Lower lobe of right lung (tissue), 2 donors: Measurements from ENCODE around the gene NR1D2. TPM values are rescaled to one million over a fixed set of nuclear protein-coding genes. Genes with fewer than 3 reads are reported as not detected.

ENCODE experiments used
- ATAC-seq, 2 donors: fragments of 200-7000 bp; cut with Tn5 transposase; one replicate each; pipeline ENCODE4 v1.9.1; 2020 to 2022; ENCODE audit warnings: mild to moderate bottlenecking in 2 of 2, moderate library complexity in 2 of 2
- DNase-seq: peaks from one replicate; pipeline ENCODE4 v3.0.0-alpha.2; 2020
- H3K27ac ChIP-seq: fragments of 200-600 bp; one replicate; pipeline ENCODE4 v1.8.0; 2022
- H3K27me3 ChIP-seq: fragments of 200-600 bp; one replicate; pipeline ENCODE4 v1.8.0; 2022; ENCODE audit warnings: low read depth
- H3K36me3 ChIP-seq: fragments of 200-600 bp; one replicate; pipeline ENCODE4 v1.8.0; 2022; ENCODE audit warnings: mild to moderate bottlenecking
- H3K4me1 ChIP-seq: fragments of 200-600 bp; one replicate; pipeline ENCODE4 v1.8.0; 2022
- H3K4me3 ChIP-seq: fragments of 200-600 bp; one replicate; pipeline ENCODE4 v1.8.0; 2022; ENCODE audit warnings: mild to moderate bottlenecking
- H3K9me3 ChIP-seq: fragments of 200-600 bp; one replicate; pipeline ENCODE4 v1.8.0; 2022
- intact Hi-C: fragments of 100-400 bp; cut with DNase I; formaldehyde crosslinking; loops from one replicate; pipeline ENCODE4 v1.11.0; 2022
- total RNA-seq: library from RNA; stranded (reverse); fragmentation: NEBNext Ultra II Directional; extraction: Animal tissue kit (Norgen Biotek cat#: 25700); gene quantifications from one replicate; pipeline ENCODE4 v1.2.1, GENCODE V29; 2021
- TF ChIP-seq, protein P1 (sequence below): fragments of 200-600 bp; IDR thresholded peaks from one replicate; pipeline ENCODE4 v1.8.0; 2022; ENCODE audit warnings: antibody characterized with exemption, mild to moderate bottlenecking
- donor health status: DM: no; HTN: yes; CAD: no; lungs with severe emphysema.

The NR1D2 gene
- total RNA-seq, 1 donor from 2014 or later: 53.7 TPM

DNA sequence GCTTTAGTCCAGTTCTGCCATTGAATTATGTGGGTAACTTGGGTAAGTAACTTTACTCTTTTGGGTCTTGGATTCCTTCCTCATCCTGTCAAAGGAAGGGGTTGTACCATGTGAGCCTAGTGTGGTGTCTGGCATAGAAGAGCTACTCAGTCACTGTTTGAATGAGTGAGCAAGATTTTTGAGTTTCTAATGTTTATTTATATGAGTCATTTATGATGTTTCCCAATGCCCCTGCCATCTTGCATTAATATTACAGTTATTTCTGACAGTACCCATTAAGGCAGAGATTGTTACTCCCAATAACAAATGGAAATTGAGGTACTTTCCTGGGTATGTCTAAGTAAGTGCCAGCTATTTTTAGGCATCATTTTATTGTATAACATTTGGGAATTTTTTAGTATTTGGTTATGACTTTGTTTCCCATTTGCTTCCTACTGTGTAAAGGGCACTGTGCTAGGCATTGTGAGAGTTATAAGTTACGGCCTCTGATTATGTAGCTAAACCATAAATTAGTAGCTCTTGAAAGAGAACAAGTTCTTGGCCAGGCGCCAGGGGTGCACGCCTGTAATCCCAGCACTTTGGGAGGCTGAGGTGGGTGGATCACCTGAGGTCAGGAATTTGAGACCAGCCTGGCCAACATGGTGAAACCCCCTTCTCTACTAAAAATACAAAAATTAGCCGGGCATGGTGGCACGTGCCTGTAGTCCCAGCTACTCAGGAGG lies 23.5 kb downstream of the NR1D2 start:
- Histone ChIP-seq H3K4me1 (no peaks in the 10 kb centered on the region), H3K27ac (no peak overlapping the region), H3K4me3 (no peak overlapping the region), H3K27me3 (no peaks in the 10 kb centered on the region), H3K36me3 (peaks cover 95% of the 10 kb centered on the region), H3K9me3 (no peaks in the 10 kb centered on the region)
- ATAC-seq (no peak), DNase-seq (no peak)
- TF ChIP-seq, protein P1, sequence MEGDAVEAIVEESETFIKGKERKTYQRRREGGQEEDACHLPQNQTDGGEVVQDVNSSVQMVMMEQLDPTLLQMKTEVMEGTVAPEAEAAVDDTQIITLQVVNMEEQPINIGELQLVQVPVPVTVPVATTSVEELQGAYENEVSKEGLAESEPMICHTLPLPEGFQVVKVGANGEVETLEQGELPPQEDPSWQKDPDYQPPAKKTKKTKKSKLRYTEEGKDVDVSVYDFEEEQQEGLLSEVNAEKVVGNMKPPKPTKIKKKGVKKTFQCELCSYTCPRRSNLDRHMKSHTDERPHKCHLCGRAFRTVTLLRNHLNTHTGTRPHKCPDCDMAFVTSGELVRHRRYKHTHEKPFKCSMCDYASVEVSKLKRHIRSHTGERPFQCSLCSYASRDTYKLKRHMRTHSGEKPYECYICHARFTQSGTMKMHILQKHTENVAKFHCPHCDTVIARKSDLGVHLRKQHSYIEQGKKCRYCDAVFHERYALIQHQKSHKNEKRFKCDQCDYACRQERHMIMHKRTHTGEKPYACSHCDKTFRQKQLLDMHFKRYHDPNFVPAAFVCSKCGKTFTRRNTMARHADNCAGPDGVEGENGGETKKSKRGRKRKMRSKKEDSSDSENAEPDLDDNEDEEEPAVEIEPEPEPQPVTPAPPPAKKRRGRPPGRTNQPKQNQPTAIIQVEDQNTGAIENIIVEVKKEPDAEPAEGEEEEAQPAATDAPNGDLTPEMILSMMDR: no peak
- intact Hi-C loops: no loop called here

DNA sequence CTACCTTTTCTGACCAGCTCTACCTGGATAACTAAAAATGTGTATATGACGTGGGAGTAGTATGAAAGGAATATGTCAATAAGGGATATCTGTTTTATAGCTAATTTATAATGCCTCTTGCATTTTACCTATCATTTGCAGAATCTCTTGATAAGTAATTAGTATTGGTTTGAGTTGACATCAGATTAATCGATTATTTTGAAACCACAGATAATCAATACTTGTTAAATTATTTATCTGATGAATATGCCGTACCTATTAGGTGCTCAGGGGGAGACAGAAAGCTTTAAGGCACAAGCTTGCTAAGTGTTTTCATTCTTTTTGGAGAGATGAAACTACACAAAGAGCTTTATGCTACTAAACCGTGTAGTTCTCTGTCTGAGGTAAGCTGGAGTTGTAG lies 24.3 kb downstream of the NR1D2 start:
- TF ChIP-seq, protein P1: no peak
- Histone ChIP-seq H3K9me3 (no peaks in the 10 kb centered on the region), H3K27ac (no peak overlapping the region), H3K4me3 (no peak overlapping the region), H3K4me1 (no peaks in the 10 kb centered on the region), H3K27me3 (no peaks in the 10 kb centered on the region), H3K36me3 (peaks cover 93% of the 10 kb centered on the region)
- ATAC-seq: no peak
- no peak for DNase-seq
- intact Hi-C loops: no loop called here

DNA sequence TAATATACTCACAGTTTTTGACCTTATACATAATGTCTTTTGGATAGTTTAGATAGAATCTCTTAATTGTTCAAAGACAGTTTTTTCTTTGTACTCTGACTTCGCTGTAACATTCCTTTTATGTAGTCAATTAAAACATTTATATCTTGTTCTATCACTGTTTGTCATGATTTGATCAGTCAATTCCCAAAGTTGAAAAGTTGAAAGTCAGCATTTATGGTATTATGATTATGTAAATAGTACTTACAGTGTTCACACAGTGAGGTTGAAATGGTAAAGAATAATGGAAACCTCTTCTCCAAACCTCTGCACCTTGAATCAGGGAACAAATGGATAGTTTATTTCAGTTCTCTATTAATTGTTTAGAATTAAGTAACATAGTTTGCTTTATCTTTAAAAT lies 26.6 kb downstream of the NR1D2 start:
- intact Hi-C loops: no loop called here
- H3K4me1 ChIP-seq: no peaks in the 10 kb centered on the region
- H3K4me3 ChIP-seq: no peak overlapping the region
- no peak for ATAC-seq
- no peak for DNase-seq
- no peaks in the 10 kb centered on the region for H3K9me3 ChIP-seq
- H3K27ac ChIP-seq: no peak overlapping the region
- TF ChIP-seq, protein P1: no peak
- no peaks in the 10 kb centered on the region for H3K27me3 ChIP-seq
- peaks cover 84% of the 10 kb centered on the region for H3K36me3 ChIP-seq

DNA sequence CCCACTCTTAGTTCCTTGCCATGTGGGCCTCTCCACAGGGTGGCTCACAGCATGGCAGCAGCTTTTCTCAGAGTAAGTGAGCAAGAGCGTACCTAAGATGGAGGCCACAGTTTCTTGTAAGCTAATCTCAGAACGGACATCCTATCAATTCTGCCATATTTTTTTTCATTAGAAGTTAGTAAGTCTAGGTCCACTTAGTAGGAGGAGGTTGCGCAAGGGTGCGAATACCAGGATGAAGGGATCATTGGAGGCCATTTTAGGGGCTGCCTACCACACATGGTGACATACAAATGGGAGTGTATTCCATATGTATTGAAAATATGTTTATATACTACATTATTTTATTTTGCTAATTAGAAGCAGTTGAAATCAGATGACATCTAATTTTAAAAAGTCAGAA lies 31.5 kb downstream of the NR1D2 start:
- Histone ChIP-seq H3K4me1 (peaks cover 3% of the 10 kb centered on the region), H3K36me3 (peaks cover 60% of the 10 kb centered on the region), H3K9me3 (no peaks in the 10 kb centered on the region), H3K4me3 (no peak overlapping the region), H3K27me3 (no peaks in the 10 kb centered on the region), H3K27ac (no peak overlapping the region)
- intact Hi-C loops: no loop called here
- DNase-seq (no peak), ATAC-seq (no peak)
- TF ChIP-seq, protein P1: no peak

DNA sequence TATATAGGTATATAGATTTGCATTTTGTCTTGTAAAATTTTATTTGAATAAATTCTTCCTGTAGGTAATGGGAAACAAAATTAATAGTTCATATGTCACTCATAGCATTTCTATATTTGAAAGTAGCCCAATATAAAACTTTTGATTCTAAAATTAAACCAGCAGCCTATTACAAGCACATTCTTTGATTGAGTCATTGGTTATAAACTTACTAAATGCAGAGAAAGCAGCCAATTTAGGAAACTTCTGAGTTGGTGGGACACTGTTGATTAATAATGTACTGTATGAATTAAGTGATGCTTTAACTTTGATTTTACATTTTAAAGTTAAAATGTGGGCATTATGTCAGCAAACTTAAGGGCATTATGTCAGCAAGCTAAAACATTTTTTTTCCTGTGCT lies 34.5 kb downstream of the NR1D2 start:
- Histone ChIP-seq H3K27ac (no peak overlapping the region), H3K4me1 (peaks cover 3% of the 10 kb centered on the region), H3K9me3 (no peaks in the 10 kb centered on the region), H3K27me3 (no peaks in the 10 kb centered on the region), H3K36me3 (peaks cover 35% of the 10 kb centered on the region), H3K4me3 (no peak overlapping the region)
- no peak for DNase-seq
- ATAC-seq: no peak
- intact Hi-C loops: no loop called here
- TF ChIP-seq, protein P1: no peak
